ENCODE data around the gene GABARAP. TPM values are rescaled to one million over a fixed set of nuclear protein-coding genes. Genes with fewer than 3 reads are reported as not detected.

GABARAP gene
- polyA plus RNA-seq, 1 of the 3 experiments (the other 2 are of a cell fraction), result 585 TPM

GRCh38 chr17:7253082-7253481, 10.8 kb upstream of the GABARAP start (continued):
- TF ChIP-seq MAX (IDR thresholded peaks at IDR 0.05; ENCODE audit: low read depth), result no peak
- TF ChIP-seq GATA2 (CRISPR knock-in tag; IDR thresholded peaks at IDR 0.05), result no peak
- no peak for TF ChIP-seq FOXJ3 (CRISPR knock-in tag; IDR thresholded peaks at IDR 0.05)
- no peak for TF ChIP-seq MEF2A (IDR thresholded peaks at IDR 0.05; ENCODE audit: borderline replicate concordance, low read depth)
- TF ChIP-seq SIN3A (IDR thresholded peaks at IDR 0.05; ENCODE audit: borderline replicate concordance, low read depth, low read length), result no peak
- no peak for TF ChIP-seq NFIC (IDR thresholded peaks at IDR 0.05; ENCODE audit: borderline replicate concordance)
- no peak for TF ChIP-seq TCF12 (IDR thresholded peaks at IDR 0.05)
- TF ChIP-seq, protein P1, sequence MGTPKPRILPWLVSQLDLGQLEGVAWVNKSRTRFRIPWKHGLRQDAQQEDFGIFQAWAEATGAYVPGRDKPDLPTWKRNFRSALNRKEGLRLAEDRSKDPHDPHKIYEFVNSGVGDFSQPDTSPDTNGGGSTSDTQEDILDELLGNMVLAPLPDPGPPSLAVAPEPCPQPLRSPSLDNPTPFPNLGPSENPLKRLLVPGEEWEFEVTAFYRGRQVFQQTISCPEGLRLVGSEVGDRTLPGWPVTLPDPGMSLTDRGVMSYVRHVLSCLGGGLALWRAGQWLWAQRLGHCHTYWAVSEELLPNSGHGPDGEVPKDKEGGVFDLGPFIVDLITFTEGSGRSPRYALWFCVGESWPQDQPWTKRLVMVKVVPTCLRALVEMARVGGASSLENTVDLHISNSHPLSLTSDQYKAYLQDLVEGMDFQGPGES (IDR thresholded peaks at IDR 0.05; ENCODE audit: low read depth, low read length), result no peak
- no peak for TF ChIP-seq JUND (IDR thresholded peaks at IDR 0.05)
- TF ChIP-seq NRF1 (IDR thresholded peaks at IDR 0.05; ENCODE audit: low read depth, low read length), result no peak
- no peak for TF ChIP-seq USF1 (IDR thresholded peaks at IDR 0.05; ENCODE audit: borderline replicate concordance, low read depth)
- no peak for TF ChIP-seq SMC3 (IDR thresholded peaks at IDR 0.05; ENCODE audit: low read depth, low read length)

DNA sequence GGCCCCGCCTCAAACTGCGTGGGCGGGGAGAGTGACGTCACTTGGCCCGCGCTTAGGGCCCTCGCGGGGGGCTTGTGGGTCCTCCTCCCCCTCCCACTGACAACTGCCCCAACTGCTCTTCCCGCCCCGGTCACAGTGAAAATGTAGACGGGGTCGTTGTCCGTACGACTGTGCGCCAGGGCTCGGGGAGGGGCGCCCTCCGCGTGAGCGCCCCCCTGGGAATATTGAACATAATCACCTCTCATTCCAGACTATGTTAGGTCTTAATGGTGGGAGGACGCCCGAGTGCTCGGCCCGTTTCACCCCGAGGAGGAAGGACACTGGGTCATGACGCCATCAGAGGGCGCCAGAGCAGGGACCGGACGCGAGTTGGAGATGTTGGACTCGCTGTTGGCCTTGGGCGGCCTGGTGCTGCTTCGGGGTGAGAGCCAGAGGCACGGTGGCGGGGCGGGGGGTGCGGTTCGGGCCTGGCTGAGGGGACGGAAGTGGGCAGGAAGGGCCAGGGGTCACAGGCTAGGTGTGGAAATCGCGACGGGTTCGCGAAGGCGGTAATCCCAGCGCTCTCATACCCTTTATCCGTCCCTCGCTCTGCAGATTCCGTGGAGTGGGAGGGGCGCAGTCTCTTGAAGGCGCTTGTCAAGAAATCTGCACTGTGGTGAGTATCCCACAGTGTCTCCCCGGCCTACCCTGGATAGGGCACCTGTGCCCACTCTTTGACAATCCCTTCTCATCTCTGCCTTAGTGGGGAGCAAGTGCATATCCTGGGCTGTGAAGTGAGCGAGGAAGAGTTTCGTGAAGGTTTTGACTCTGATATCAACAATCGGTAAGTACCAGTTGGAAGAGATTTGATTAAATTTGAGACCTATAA, 10.2 kb upstream of the GABARAP start, which contains the start of gene ELP5:
Gene ELP5, plus strand, starts transcription at position 40 of the 868 bp plus-strand sequence. Its CDS starts 336 bp downstream, at position 376.
- Histone ChIP-seq H3K4me3 (ENCODE audit: low read depth in 2 of 2, low read length in 1 of 2) (peak within 1 kb of the TSS; percentile 81 to 95), H3K9me3 (no peaks in the 10 kb centered on the region), H3F3A (replicated peaks; ENCODE audit: insufficient read depth) (peaks cover 12% of the 10 kb centered on the region), H3K9ac (peak within 1 kb of the TSS; percentile 94), H3K27ac (ENCODE audit: low read depth in 2 of 2, low read length in 1 of 2) (peak within 1 kb of the TSS; percentile 97 to 99), H3K4me2 (peak within 1 kb of the TSS; percentile 95), H3K36me3 (replicated peaks in 1 of 2; ENCODE audit: control insufficient read depth in 1 of 2, insufficient read depth in 2 of 2, low read length in 1 of 2) (peaks cover 13 to 17% of the 10 kb centered on the region in 2 experiments), H4K20me1 (ENCODE audit: insufficient read depth) (no peaks in the 10 kb centered on the region), H3K79me2 (ENCODE audit: insufficient read depth) (peaks cover 56% of the 10 kb centered on the region), H3K9me2 (no peaks in the 10 kb centered on the region), H3K27me3 (ENCODE audit: insufficient read depth) (no peaks in the 10 kb centered on the region), H2AFZ (ENCODE audit: low read depth) (peak within 1 kb of the TSS; percentile 91), H3K4me1 (ENCODE audit: control insufficient read depth in 1 of 2, insufficient read depth in 2 of 2, low read depth in 1 of 2, low read length in 1 of 2) (peaks cover 9 to 23% of the 10 kb centered on the region in 2 experiments; a peak in 3 of 4 replicates)
- under 1% methylated on average over 24 of the region's 55 CpGs for WGBS (ENCODE audit: low lambda C conversion rate)
- ChIA-PET POLR2A (interaction anchor here (1.1 to 1.6 kb wide), 3 partner anchors 10 to 31 kb away, joined by 6 to 7 read pairs (median 6); partner anchors contain the start of genes GABARAP and PHF23), CTCF (interaction anchor here (1.0 to 1.6 kb wide), 4 partner anchors 9 to 207 kb away, joined by 3 to 14 read pairs (median 4); no protein-coding TSS in a partner anchor)
- TF ChIP-seq MXI1 (IDR thresholded peaks at IDR 0.05; ENCODE audit: low read depth, low read length) (peak; percentile 48), RAD21 (IDR thresholded peaks at IDR 0.05; ENCODE audit: low read length) (peak; percentile 38), FOXM1 (IDR thresholded peaks at IDR 0.05; ENCODE audit: low read depth) (no peak), TCF12 (IDR thresholded peaks at IDR 0.05) (0 out of 2 replicates have a peak, but pooled peaks have one; percentile 13), TAF1 (IDR thresholded peaks at IDR 0.05; ENCODE audit: borderline replicate concordance, low read depth, low read length) (0 out of 2 replicates have a peak, but pooled peaks have one; percentile 68), YY1 (IDR thresholded peaks at IDR 0.05; ENCODE audit: low read depth) (no peak), NRF1 (IDR thresholded peaks at IDR 0.05; ENCODE audit: low read depth, low read length) (no peak), SIN3A (IDR thresholded peaks at IDR 0.05; ENCODE audit: borderline replicate concordance, low read depth, low read length) (0 out of 2 replicates have a peak, but pooled peaks have one; percentile 17), NFIC (IDR thresholded peaks at IDR 0.05; ENCODE audit: borderline replicate concordance) (no peak), RCOR1 (IDR thresholded peaks at IDR 0.05; ENCODE audit: low read length) (0 out of 2 replicates have a peak, but pooled peaks have one; percentile 5), SMC3 (IDR thresholded peaks at IDR 0.05; ENCODE audit: low read depth, low read length) (peak; percentile 39), MAX (IDR thresholded peaks at IDR 0.05; ENCODE audit: low read depth) (peak; percentile 75; the same call in 1 of the 2 replicates), CHD2 (IDR thresholded peaks at IDR 0.05; ENCODE audit: low read length, partially characterized antibody) (no peak), ELF1 (IDR thresholded peaks at IDR 0.05) (peak; percentile 60), EP300 (IDR thresholded peaks at IDR 0.05; ENCODE audit: borderline replicate concordance in 1 of 2, low read depth in 1 of 2, low read length in 1 of 2) (peak in 1 of 2 experiments; percentile 2; a peak in 1 of 4 replicates)
- TF ChIP-seq, protein P2, sequence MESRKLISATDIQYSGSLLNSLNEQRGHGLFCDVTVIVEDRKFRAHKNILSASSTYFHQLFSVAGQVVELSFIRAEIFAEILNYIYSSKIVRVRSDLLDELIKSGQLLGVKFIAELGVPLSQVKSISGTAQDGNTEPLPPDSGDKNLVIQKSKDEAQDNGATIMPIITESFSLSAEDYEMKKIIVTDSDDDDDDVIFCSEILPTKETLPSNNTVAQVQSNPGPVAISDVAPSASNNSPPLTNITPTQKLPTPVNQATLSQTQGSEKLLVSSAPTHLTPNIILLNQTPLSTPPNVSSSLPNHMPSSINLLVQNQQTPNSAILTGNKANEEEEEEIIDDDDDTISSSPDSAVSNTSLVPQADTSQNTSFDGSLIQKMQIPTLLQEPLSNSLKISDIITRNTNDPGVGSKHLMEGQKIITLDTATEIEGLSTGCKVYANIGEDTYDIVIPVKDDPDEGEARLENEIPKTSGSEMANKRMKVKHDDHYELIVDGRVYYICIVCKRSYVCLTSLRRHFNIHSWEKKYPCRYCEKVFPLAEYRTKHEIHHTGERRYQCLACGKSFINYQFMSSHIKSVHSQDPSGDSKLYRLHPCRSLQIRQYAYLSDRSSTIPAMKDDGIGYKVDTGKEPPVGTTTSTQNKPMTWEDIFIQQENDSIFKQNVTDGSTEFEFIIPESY (IDR thresholded peaks at IDR 0.05; ENCODE audit: borderline replicate concordance, low read depth), result no peak
- TF ChIP-seq, protein P3, sequence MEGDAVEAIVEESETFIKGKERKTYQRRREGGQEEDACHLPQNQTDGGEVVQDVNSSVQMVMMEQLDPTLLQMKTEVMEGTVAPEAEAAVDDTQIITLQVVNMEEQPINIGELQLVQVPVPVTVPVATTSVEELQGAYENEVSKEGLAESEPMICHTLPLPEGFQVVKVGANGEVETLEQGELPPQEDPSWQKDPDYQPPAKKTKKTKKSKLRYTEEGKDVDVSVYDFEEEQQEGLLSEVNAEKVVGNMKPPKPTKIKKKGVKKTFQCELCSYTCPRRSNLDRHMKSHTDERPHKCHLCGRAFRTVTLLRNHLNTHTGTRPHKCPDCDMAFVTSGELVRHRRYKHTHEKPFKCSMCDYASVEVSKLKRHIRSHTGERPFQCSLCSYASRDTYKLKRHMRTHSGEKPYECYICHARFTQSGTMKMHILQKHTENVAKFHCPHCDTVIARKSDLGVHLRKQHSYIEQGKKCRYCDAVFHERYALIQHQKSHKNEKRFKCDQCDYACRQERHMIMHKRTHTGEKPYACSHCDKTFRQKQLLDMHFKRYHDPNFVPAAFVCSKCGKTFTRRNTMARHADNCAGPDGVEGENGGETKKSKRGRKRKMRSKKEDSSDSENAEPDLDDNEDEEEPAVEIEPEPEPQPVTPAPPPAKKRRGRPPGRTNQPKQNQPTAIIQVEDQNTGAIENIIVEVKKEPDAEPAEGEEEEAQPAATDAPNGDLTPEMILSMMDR (IDR thresholded peaks at IDR 0.05), result peak; percentile 46
- peak; percentile 91 for DNase-seq
